Liver (tissue), 3 donors: ENCODE results near the gene NAT14.
"Not testable (repeated sequence)": the region's sequence is repeated elsewhere in the genome, so short reads cannot be mapped to it uniquely, and the experiment has no call there.

Experiments
- CTCF ChIP-seq: fragments of 150-350 bp; IDR thresholded peaks from 2 replicates; pipeline ENCODE4 v1.5.1; 2017; ENCODE audit warnings: improper control_type of control experiment, low read depth, low read length; ENCODE audit not compliant: missing input control
- JUND ChIP-seq, 2 donors: IDR thresholded peaks; 2 replicates each; pipeline ENCODE4 v1.6.1; 2016; ENCODE audit warnings: antibody characterized with exemption in 2 of 2
- REST ChIP-seq: IDR thresholded peaks from 2 replicates; pipeline ENCODE4 v1.6.1; 2016; ENCODE audit warnings: antibody characterized with exemption, mild to moderate bottlenecking
- SP1 ChIP-seq: IDR thresholded peaks from 2 replicates; pipeline ENCODE4 v1.6.1; 2018; ENCODE audit warnings: antibody characterized with exemption, mild to moderate bottlenecking
- TAF1 ChIP-seq: conservative IDR thresholded peaks from 2 replicates; pipeline ENCODE4 v1.6.1; 2016; ENCODE audit warnings: antibody characterized with exemption, mild to moderate bottlenecking
- donor health status: healthy.
- donor health status: healthy.

GRCh38 chr19:55496820-55497219 lies 11.8 kb downstream of the NAT14 start:
- TF ChIP-seq CTCF; SP1; REST; JUND (IDR thresholded peaks at IDR 0.05); TAF1: not testable (repeated sequence)
